Measurements from ENCODE around the gene FAM13A.
"Not testable (repeated sequence)": the region's sequence is repeated elsewhere in the genome, so short reads cannot be mapped to it uniquely, and the experiment has no call there.

Gene FAM13A

DNA sequence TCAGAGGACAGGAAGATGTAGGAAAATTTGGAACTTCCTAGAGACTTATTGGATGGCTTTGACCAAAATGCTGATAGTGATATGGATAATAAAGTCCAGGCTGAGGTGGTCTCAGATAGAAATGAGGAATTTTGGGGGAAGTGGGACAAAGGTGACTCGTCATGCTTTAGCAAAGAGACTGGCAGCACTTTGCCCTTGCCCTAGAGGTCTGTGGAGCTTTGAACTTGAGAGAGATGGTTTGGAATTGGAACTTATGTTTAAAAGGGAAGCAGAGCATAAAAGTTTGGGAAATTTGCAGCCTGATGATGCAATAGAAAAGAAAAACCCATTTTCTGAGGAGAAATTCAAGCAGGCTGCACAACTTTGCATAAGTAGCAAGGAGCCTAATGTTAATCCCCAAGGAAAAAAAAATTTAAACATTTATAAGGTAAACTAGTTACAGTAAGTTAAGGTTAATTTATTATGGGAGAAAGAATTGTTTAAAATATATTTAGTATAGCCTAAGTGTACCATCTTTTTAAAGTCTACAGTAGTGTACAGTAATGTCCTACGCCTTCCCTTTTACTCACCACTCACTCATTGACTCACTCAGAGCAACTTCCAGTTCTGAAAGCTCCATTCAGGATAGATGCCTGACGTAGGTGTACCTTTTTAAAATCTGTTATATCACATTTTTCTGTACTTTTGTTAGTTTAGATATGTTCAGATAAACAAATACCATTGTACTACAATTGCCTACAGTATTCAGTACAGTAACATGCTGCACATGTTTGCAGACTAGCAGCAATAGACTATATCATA is 101.2 kb downstream of the FAM13A start:
- FAIRE-seq: no peak

DNA sequence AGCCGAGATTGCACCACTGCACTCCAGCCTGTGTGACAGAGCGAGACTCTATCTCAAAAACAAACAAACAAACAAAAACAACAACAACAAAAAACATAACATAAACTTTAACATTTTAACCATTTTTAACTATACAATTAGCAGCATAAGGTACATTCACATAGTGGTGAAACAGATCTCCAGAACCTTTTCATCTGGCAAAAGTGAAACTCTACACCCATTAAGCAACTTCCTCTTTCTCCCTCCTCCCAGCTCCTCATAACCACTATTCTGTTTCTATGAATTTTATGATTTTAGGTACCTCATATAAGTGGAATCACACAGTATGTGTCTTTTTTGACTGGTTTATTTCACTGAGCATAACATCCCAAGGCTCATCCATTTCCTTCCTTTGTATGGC is 103.6 kb downstream of the FAM13A start:
- FAIRE-seq: no peak

DNA sequence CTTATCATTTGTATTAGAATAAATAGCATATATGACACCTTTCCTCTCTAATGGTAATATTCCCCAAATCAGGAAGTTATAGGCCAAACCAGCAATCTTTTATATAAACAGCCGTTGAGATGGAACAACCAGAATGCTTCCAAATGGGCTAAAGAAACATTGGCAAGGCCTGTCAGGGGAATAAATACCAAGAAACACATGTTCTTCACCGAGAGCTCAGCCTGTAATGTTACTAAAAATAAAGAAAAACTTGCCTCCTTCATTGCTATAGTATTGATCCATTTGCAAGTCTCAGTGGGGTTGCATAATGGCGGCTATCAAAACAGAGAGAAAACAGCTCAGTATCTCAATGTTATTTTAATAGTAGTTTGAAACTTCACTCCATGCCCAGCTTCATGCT is 104.9 kb downstream of the FAM13A start:
- no peak for FAIRE-seq

DNA sequence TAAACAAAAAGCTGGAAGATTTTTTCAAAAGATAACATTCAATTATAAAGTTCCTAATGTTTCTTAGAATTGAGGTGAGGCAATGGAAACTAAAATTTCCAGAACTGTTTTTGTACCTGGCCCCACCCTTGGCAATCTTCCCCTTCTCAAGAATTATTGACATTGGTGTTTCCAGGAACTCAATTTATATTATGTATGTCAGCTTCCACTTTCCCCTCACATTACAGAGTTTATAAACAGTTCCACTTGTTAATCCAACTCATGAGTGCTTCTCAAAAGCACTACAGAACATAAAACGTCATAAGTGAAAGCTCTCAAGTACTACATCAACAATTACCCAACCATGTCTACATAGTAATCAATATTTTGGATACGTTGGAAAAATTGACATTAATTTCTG is 107.4 kb downstream of the FAM13A start:
- no peak for FAIRE-seq

DNA sequence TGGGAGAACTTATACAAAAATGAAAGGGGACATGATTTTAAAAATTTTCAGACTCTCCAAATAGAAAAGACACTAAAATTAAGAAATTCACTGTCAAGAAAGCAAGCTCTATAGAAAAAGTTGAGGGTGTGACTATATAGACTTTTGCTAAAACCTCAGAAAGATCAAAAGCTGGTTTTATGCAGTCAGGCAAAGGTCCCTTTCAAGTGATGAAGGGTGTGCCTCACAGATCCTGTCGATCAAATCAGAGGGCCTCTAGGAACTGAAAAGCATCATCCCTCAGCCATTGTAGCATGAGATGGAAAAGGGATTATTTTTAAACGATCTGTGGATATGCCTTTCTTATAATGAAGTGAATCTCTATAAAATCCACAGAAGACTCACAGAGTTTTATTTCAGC is 116.5 kb downstream of the FAM13A start:
- no peak for FAIRE-seq

DNA sequence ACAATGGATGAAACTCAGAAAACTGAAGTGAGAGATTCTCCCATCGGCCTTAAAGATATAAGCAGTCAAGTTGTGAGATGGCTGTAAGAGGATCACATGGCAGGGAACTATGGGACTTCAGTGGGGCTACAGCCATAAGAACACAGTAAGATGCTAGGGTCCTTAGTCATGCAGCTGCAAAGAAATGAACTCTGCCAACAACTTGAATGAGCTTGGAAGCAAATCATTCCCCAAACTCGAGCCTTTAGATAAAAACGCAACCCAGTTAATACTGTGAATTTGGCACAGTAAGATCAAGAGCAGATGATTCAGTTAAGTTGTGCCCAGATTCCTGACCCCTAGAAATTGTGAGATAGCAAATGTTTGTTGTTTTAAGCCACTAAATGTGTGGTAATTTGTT is 117.3 kb downstream of the FAM13A start:
- no peak for FAIRE-seq

DNA sequence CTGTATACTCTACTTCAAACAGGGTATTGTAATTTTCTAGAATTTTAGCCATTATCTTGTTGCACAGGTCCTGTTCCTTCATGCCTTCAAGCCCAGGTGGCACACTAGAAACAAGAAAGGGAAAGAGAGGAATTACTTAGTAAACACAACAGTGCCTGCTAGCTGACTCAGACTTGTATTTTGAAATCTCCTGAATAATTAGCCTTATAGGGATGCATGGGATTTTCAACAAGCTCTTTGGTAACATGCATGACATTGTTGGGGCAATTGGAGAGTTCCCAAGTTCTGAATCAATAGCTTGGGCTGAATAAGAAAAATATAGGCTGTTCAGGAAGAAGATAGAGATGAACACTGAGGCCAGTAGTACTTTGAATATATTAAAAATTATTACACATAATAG is 118.8 kb downstream of the FAM13A start:
- no peak for FAIRE-seq

DNA sequence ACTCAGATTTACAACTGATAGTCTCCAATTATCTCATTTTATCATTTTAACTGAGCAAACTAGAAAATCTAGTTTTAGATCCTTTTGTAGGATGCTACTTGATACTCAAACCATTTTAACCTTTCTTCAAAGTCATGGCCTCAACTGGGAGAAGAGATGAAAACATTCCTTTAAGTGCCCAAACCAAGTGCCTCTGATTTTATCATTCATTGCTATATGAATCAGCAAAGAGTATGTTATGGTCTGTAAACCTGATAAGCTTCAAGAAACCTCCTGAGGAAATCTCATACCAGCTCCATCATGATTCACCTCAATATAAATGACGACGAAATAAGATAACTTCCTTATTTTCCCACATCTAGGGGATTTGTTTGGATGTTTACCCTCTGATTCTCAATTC is 119.9 kb downstream of the FAM13A start:
- no peak for FAIRE-seq

DNA sequence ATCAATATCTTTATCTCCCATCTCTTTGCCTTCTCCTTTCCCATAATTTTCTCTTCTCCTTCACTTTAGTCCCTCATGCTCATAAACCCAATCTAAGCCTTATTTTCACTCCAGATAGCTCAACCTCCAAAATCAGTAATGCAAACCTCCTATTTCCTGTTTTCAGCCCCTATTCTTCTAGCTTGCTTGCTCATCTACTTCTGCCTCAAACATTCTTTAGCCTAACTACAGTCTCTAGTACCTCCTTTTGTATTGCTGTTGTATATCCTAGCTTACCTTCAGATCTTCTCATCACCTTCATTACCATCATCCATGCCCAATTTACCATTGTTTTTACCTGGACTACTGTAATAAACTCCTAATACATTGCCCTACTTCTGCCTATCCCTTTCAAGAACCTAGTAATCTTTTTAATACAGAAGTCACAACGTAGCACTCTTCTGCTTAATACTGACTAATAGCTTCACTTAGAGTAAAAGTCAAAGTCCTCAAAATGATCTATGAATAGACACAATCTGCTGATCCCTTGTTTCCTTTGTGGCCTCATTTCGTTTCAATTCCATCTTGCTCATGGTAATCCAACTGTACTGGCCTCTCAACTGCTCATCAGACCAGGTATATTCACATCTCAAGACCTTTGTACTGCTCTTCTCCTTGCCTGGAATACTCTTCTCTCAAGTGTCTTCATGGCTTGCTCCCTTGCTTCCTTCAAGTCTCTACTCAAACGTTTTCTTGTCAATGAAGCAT is 123.4 kb downstream of the FAM13A start:
- no peak for FAIRE-seq

DNA sequence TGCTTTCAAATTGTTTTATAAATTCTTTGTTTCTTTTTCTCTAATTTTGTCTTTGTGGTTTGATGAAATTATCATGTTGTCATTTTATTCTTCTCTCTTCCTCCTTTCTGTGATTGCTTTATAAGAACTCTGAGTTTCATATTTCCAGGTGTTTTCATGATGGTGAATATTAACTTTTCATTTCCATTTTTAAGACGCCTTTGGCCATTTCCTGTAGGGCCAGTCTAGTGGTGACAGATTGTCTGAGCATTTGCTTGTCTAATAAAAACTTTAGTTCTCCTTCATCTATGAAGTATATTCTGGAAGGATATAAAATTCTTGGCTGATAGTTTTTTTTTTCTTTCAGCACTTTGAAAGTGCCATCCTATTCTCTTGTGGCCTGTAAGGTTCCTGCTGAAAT is 128.1 kb downstream of the FAM13A start:
- FAIRE-seq: no peak

DNA sequence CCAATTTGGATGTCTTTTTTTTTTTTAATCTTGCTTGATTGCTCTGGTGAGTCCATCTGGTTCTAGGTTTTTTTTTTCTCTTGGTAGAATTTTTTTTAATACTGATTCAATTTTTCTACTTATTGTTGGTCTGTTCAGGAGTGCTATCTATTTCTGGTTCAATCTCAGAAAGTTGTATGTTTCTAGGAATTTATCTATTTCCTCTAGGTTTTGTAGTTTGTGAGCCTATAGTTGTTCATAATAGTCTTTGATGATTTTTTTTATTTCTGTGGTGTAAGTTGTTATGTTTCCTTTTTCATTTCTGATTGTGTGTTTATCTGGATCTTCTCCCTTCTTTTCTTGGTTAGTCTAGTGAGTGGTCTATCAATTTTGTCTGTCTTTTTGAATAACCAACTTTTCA is 129.6 kb downstream of the FAM13A start:
- no peak for FAIRE-seq

DNA sequence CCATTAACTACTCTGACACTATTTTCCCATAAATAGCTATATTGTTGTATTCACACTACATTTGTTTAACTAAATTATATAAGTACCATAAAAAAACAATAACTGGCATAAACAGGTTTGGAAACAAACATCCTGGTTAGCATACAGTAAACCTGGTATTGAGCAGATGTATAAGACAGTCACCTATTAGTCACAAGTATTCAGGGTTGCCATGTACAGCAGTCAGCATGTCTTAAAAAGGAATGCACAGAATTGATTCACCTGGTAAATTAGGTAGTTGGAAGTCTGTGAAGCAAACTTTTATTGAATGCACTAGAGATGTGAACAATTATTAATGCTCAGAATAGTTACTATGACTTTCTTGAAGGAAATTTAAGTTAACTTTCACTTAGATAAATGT is 137.9 kb downstream of the FAM13A start:
- FAIRE-seq: no peak

DNA sequence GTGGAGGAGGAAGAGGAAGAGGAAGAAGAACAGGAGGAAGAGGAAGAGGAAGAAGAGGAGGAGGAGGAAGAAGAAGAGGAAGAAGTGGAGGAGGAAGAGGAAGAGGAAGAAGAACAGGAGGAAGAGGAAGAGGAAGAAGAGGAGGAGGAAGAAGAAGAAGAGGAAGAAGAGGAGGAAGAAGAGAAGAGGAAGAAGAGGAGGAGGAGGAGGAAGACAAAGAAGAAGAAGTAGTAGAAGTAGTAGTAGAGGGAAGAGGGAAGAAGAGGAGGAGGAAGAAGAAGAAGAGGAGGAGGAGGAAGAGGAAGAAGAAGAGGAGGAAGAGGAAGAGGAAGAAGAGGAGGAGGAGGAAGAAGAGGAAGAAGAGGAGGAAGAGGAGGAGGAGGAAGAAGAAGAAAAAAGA is 143.8 kb downstream of the FAM13A start:
- not testable (repeated sequence) for FAIRE-seq

DNA sequence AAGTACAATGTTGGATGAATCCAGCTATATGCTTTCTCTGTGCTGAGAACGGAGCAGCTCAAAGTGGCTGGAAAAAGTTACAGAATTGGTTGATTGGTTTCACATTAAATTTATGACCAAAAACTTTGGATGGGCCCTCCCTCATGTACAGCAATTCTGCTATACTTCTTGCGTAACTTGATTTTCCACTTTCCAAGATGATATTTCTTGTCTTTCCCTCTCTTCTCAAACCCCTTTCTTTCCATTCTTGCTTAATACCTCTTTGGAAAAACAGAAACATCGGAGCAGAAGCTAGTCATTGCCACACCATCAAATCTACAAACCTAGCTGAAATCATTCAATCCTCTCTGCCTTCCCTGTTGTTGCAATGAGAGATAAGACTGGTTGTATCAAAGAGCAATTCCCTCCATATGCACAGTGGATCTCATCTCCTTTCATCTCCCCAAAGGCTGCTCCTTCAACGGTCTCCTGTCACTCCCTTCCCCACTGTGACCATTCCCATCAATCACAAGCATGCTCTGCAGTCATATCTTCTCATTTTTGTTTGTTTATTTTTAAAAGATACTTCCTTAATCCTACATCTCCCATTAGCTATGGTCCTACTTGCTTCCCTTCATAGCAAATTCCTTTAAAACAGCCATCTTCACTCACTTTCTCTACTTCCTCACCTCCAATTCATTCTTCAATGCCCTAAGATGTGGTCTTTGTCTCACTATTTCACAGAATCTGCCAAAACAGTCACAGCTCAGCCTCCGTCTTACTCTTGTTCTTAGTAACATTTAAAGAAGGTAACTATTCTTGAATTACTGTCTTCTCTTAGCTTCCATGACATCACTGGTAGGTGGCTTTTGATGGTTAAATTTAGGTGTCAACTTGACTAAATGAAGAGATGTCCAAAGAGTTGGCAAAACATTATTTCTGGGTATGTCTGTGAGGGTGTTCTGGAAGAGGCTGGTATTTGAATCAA is 145.5 kb downstream of the FAM13A start:
- FAIRE-seq: no peak

DNA sequence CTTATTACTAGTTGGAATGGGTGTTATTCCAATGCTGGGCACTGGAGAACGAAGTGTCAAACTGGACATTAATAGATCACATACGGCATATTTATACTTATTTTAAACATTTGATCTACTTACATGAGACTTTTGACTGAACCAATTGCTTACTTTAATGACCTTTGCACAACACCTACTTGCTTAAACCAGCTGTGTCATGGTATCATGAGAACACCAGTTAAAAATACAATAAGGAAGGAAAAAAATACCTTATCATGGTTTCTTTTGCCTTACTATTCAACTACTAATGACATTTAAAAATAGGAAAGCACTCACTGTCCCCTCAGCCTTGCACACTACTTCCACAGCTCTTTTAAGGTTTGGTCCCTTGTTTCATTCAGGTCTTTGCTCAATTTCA is 146.9 kb downstream of the FAM13A start:
- no peak for FAIRE-seq

DNA sequence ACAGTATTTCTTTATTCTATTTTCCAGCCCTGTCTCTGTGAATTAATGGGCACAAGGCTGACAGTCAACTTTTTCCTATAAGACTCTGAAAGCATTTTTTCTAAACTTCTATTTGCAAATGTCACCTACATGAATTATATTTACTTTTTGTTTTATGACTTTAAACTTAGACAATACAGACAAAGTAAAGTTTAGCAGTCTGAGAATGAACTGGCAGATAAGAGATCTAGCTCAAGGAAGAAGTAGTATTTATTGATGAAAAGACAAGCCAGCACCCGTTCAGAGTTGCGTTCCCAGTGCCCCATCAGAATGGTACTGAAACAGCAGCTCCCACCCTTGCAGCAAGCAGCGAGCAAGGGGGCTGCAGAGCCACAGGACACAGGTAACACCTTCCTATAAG is 148.5 kb downstream of the FAM13A start:
- no peak for FAIRE-seq

DNA sequence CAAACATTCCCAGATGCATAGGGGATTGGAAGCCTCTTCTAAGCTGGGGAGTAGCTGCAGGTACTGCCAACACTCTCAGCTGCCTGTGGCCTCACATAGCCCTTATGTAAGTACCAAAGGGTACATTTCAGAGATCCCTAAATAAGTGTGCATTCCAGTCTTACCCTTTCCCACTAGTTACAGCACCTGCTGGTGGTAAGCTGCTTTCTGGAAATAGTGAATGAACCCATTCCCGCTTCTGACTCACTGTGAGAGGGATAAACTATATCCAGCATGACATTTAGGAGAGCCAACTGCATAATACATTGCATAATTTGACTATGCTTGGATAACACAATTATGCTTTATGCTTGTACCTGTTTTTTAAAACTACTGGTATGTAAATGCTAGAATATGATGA is 149.0 kb downstream of the FAM13A start:
- no peak for FAIRE-seq

DNA sequence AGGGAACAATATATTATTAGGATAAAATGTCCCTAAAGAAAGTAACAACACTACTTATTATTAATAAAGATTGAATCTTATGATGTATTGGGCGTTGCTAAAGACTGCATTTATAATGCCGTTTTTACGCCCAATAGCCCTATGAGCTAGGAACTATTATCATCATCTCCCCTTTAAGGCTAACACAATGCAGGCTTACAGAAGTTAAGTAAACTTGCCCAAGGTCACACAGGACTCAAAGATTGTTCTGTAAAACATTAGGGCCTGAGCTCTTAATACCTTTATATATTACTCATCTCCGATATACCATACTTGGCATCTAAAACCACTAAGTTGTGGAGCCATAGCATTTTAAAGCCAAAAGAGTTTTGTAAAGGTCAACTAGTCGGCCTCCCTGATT is 149.5 kb downstream of the FAM13A start:
- FAIRE-seq: no peak

DNA sequence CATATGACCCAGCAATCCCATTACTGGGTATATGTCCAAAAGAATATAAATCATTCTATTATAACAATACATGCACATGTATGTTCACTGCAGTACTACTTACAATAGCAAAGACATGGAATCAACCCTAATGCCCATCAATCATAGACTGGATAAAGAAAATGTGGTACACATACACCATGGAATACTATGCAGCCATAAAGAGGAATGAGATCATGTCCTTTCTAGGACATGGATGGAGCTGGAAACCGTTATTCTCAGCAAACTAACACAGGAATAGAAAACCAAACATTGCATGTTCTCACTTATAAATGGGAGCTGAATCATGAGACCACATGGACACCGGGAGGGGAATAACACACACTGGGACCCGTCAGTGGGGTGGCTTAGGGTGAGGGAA is 152.7 kb downstream of the FAM13A start:
- FAIRE-seq: not testable (repeated sequence)

DNA sequence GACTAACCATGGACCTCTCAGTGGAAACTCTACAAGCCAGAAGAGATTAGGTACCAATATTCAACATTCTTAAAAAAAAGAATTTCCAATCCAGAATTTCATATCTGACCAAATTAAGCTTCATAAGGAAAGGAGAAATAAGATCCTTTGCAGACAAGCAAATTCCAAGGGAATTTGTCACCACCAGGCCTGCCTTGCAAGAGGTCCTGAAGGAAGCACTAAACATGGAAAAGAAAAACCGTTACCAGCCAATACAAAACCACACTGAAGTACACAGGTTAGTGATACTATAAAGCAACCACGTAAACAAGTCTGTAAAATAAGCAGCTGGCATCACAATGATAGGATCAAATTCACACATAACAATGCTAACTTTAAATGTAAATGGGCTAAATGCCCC is 156.6 kb downstream of the FAM13A start:
- no peak for FAIRE-seq

DNA sequence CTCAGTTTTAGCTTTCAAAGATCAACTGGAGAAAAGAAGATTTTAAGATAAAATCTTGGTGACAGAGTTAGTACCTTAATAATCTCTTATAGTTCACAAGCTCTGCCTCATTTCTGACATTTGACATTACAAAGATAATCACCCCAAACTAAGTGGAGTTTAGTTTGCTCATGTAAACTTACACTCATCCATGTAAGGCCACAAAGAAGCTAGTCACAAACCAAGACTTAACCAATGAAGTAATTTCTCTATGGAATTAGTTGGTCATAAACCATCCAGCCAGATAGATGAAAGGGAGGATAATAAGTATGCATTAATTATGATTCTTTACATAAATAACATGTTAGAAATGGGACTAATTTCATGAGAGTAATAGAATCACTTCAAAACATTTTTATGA is 159.2 kb downstream of the FAM13A start:
- no peak for FAIRE-seq

DNA sequence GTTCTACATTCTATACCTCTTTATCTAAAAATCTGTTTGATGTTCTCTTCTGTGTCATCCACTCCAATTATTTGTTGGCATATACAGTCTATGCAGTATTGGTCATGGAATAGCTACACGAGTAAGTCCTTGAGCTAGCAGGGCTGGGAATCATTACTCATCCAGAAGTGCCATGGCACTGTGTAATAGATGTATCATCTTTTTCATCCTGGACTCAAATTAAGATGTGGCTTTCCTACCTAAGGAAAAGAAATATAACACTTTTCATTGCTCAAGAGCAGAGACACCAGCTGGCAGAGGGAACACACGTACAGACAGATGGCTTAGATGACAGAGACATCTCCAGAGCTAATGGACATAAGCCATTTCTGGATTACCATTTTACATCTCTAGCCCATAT is 159.8 kb downstream of the FAM13A start:
- no peak for FAIRE-seq

DNA sequence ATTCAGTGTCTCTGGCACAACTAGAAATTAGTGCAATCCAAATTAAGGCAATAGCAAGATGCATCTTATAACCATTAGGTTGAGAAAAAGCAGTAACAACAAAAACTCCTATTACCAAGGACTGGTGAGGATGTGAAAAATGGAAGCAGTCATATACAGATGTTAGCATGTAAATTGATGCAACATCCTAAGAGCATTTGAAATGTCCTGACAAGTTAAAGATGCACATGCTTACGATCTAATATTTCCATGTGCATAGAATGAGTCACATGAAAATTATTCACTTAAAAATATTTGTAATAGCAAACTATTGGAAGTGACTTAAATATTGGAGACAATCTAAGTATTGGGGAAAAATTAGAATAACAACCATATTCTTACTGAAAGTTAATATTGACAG is 163.0 kb downstream of the FAM13A start:
- no peak for FAIRE-seq

All from A204.1 (cell line).